H1 (cell line): ENCODE measurements around the gene MAPK8.

Experiments
- EP300 ChIP-seq, 2 experiments: IDR thresholded peaks; 1 replicate in 1 of 2; 2 replicates in 1 of 2; pipeline ENCODE4 v1.6.1; 2011 to 2012; ENCODE audit warnings: low read depth in 2 of 2, low read length in 2 of 2, mild to moderate bottlenecking in 2 of 2, borderline replicate concordance in 1 of 2, inconsistent platforms in 1 of 2, moderate library complexity in 1 of 2
- GABPA ChIP-seq: IDR thresholded peaks from 2 replicates; pipeline ENCODE4 v1.6.1; 2011; ENCODE audit warnings: mild to moderate bottlenecking, low read length, moderate library complexity, borderline replicate concordance; ENCODE audit not compliant: insufficient read depth
- POLR2A ChIP-seq, 2 experiments: IDR thresholded peaks; 1 replicate in 1 of 2; 2 replicates in 1 of 2; pipeline ENCODE4 v1.6.1; 2011; ENCODE audit warnings: low read depth in 2 of 2, low read length in 2 of 2, mild to moderate bottlenecking in 2 of 2; ENCODE audit errors: control extremely low read depth in 1 of 2
- TF ChIP-seq, protein P1 (sequence below), 3 experiments: IDR thresholded peaks; 1 replicate in 2 of 3; 2 replicates in 1 of 3; pipeline versions ENCODE4 v1.5.1 to v1.6.1; 2011; ENCODE audit warnings: low read length in 3 of 3, mild to moderate bottlenecking in 3 of 3, inconsistent platforms in 2 of 3, low read depth in 1 of 3, moderate library complexity in 1 of 3; ENCODE audit not compliant: insufficient read depth in 1 of 3; ENCODE audit errors: control extremely low read depth in 1 of 3

- no peak for TF ChIP-seq EP300 (IDR thresholded peaks at IDR 0.05; ENCODE audit: borderline replicate concordance in 1 of 2, low read depth in 2 of 2, low read length in 2 of 2)
- TF ChIP-seq, protein P1, sequence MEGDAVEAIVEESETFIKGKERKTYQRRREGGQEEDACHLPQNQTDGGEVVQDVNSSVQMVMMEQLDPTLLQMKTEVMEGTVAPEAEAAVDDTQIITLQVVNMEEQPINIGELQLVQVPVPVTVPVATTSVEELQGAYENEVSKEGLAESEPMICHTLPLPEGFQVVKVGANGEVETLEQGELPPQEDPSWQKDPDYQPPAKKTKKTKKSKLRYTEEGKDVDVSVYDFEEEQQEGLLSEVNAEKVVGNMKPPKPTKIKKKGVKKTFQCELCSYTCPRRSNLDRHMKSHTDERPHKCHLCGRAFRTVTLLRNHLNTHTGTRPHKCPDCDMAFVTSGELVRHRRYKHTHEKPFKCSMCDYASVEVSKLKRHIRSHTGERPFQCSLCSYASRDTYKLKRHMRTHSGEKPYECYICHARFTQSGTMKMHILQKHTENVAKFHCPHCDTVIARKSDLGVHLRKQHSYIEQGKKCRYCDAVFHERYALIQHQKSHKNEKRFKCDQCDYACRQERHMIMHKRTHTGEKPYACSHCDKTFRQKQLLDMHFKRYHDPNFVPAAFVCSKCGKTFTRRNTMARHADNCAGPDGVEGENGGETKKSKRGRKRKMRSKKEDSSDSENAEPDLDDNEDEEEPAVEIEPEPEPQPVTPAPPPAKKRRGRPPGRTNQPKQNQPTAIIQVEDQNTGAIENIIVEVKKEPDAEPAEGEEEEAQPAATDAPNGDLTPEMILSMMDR (IDR thresholded peaks at IDR 0.05; ENCODE audit: control extremely low read depth in 1 of 3, insufficient read depth in 1 of 3, low read depth in 1 of 3, low read length in 3 of 3): no peak
- no peak for TF ChIP-seq GABPA
- no peak for TF ChIP-seq POLR2A (IDR thresholded peaks at IDR 0.05; ENCODE audit: control extremely low read depth in 1 of 2, low read depth in 2 of 2, low read length in 2 of 2)
These were observed 174.2 kb downstream of the MAPK8 start for GRCh38 chr10:48480397-48481374.
